IMR-90 (cell line): ENCODE measurements around the gene PRXL2B. TPM values are rescaled to one million over a fixed set of nuclear protein-coding genes. Genes with fewer than 3 reads are reported as not detected.

Experiments
- ATAC-seq: fragments of 200-7000 bp; cut with Tn5 transposase; 2 replicates; pipeline ENCODE4 v1.9.1; 2020; ENCODE audit warnings: low read depth, mild to moderate bottlenecking, moderate library complexity
- BruUV-seq: library from RNA; stranded (reverse); fragments of 400-500 nt; replicated peaks from 2 replicates; lab custom pipeline; 2021; lab: Mats Ljungman, UMichigan
- CTCF ChIA-PET: fragments of 300-600 bp; formaldehyde crosslinking; extraction: SDS; loops from one replicate; lab custom pipeline; 2021; ENCODE audit warnings: antibody characterized with exemption; lab: Yijun Ruan, JAX
- POLR2A ChIA-PET: fragments of 300-600 bp; sonication (Branson Sonifier 250); formaldehyde crosslinking; loops from one replicate; lab custom pipeline; 2022; ENCODE audit warnings: antibody characterized with exemption; ENCODE audit not compliant: unreplicated experiment; lab: Charles Lee
- DNase-seq: peaks from one replicate; pipeline ENCODE4 v3.0.0; 2013
- H2AFZ ChIP-seq: replicated peaks from 2 replicates; pipeline ENCODE3; 2013; ENCODE audit warnings: low read length, mild to moderate bottlenecking; ENCODE audit not compliant: poor library complexity
- H2AK5ac ChIP-seq: 2 replicates; pipeline ENCODE4 v1.6.1; 2013; ENCODE audit warnings: low read depth, low read length, inconsistent platforms
- H2AK9ac ChIP-seq: replicated peaks from 2 replicates; pipeline ENCODE3; 2013; ENCODE audit warnings: mild to moderate bottlenecking, low read depth, low read length, moderate library complexity; ENCODE audit not compliant: poor library complexity
- H2BK120ac ChIP-seq: 2 replicates; pipeline ENCODE4 v1.6.1; 2013; ENCODE audit warnings: low read depth, low read length, inconsistent platforms
- H2BK15ac ChIP-seq: 3 replicates; pipeline ENCODE4 v1.6.1; 2013; ENCODE audit warnings: low read depth, low read length, inconsistent platforms
- H2BK20ac ChIP-seq: 2 replicates; pipeline ENCODE4 v1.6.1; 2013; ENCODE audit warnings: low read depth, mild to moderate bottlenecking, inconsistent platforms, low read length, moderate library complexity
- H2BK5ac ChIP-seq: 2 replicates; pipeline ENCODE4 v1.6.1; 2013; ENCODE audit warnings: mild to moderate bottlenecking, low read depth, low read length, inconsistent platforms; ENCODE audit not compliant: poor library complexity, severe bottlenecking
- H3K14ac ChIP-seq: replicated peaks from 2 replicates; pipeline ENCODE4 v1.6.1; 2013; ENCODE audit warnings: low read depth, low read length, inconsistent platforms
- H3K18ac ChIP-seq: 2 replicates; pipeline ENCODE4 v1.6.1; 2013; ENCODE audit warnings: low read depth, low read length, control low read depth
- H3K23ac ChIP-seq: 2 replicates; pipeline ENCODE4 v1.6.1; 2013; ENCODE audit warnings: low read depth, low read length, inconsistent platforms
- H3K27ac ChIP-seq: 2 replicates; pipeline ENCODE4 v1.5.1; 2013; ENCODE audit warnings: mild to moderate bottlenecking, control low read depth, low read length; ENCODE audit not compliant: insufficient read depth
- H3K27me3 ChIP-seq: 2 replicates; pipeline ENCODE4 v1.6.1; 2013; ENCODE audit warnings: low read length; ENCODE audit not compliant: control insufficient read depth, insufficient read depth
- H3K36me3 ChIP-seq: 2 replicates; pipeline ENCODE4 v1.6.1; 2013; ENCODE audit warnings: low read length, mixed read lengths; ENCODE audit not compliant: control insufficient read depth, insufficient read depth
- H3K4ac ChIP-seq: 2 replicates; pipeline ENCODE4 v1.6.1; 2013; ENCODE audit warnings: low read depth, low read length, inconsistent platforms
- H3K4me1 ChIP-seq: 2 replicates; pipeline ENCODE4 v1.6.1; 2013; ENCODE audit warnings: low read length, mixed read lengths; ENCODE audit not compliant: control insufficient read depth, insufficient read depth
- H3K4me2 ChIP-seq: 2 replicates; pipeline ENCODE4 v1.6.1; 2013; ENCODE audit warnings: low read depth, mild to moderate bottlenecking, control low read depth, low read length, moderate library complexity
- H3K4me3 ChIP-seq: 2 replicates; pipeline ENCODE4 v1.5.1; 2013; ENCODE audit warnings: low read depth, mild to moderate bottlenecking, control low read depth, low read length, moderate library complexity; ENCODE audit not compliant: insufficient read depth
- H3K56ac ChIP-seq: 2 replicates; pipeline ENCODE4 v1.6.1; 2013; ENCODE audit warnings: low read length, inconsistent platforms; ENCODE audit not compliant: insufficient read depth; ENCODE audit errors: extremely low read depth
- H3K79me1 ChIP-seq, 2 experiments: 2 replicates each; pipeline ENCODE4 v1.6.1; 2013; ENCODE audit warnings: low read length in 2 of 2, inconsistent platforms in 1 of 2, low read depth in 1 of 2
- H3K9ac ChIP-seq: 2 replicates; pipeline ENCODE4 v1.6.1; 2013; ENCODE audit warnings: low read depth, low read length, control low read depth
- H3K9me1 ChIP-seq: 2 replicates; pipeline ENCODE4 v1.6.1; 2013; ENCODE audit warnings: low read length, inconsistent platforms; ENCODE audit not compliant: insufficient read depth
- H3K9me3 ChIP-seq: 2 replicates; pipeline ENCODE4 v1.6.1; 2013; ENCODE audit warnings: low read length; ENCODE audit not compliant: control insufficient read depth, insufficient read depth
- H4K20me1 ChIP-seq: 2 replicates; pipeline ENCODE4 v1.6.1; 2013; ENCODE audit warnings: low read length, inconsistent platforms; ENCODE audit not compliant: insufficient read depth
- H4K5ac ChIP-seq: 2 replicates; pipeline ENCODE4 v1.6.1; 2013; ENCODE audit warnings: mild to moderate bottlenecking, low read depth, low read length, control low read depth
- H4K8ac ChIP-seq, 2 experiments: 2 replicates each; pipeline ENCODE4 v1.6.1; 2013; ENCODE audit warnings: low read depth in 2 of 2, low read length in 2 of 2, control low read depth in 1 of 2, inconsistent platforms in 1 of 2
- H4K91ac ChIP-seq: 2 replicates; pipeline ENCODE4 v1.6.1; 2013; ENCODE audit warnings: low read depth, low read length, inconsistent platforms; ENCODE audit not compliant: insufficient read depth
- FOS ChIP-seq: fragments of 150-350 bp; IDR thresholded peaks from 2 replicates; pipeline ENCODE4 v1.6.1; 2016; ENCODE audit warnings: low read depth, low read length
- NFE2L2 ChIP-seq: fragments of 150-350 bp; IDR thresholded peaks from 2 replicates; pipeline ENCODE4 v1.6.1; 2016; ENCODE audit warnings: low read depth, mild to moderate bottlenecking, low read length
- RAD21 ChIP-seq: IDR thresholded peaks from 2 replicates; pipeline ENCODE4 v1.6.1; 2012; ENCODE audit warnings: low read length, improper control_type of control experiment
- USF2 ChIP-seq: fragments of 150-350 bp; IDR thresholded peaks from 2 replicates; pipeline ENCODE4 v1.6.1; 2017; ENCODE audit warnings: mild to moderate bottlenecking, antibody characterized with exemption, low read length, low read depth
- WGBS, 2 experiments: methylation state at CpG; one replicate each; pipeline versions ENCODE4 v1.1.5 to v1.1.7; 2013; ENCODE audit warnings: missing lambda C conversion rate in 2 of 2; ENCODE audit not compliant: insufficient read length in 1 of 2; ENCODE audit errors: extremely low coverage in 2 of 2; 5-methylcytosine and 5-hydroxymethylcytosine counted together
- dilution Hi-C: fragments of 300-500 bp; cut with HindIII; formaldehyde crosslinking; loops from one replicate; pipeline ENCODE4 v1.14.3; 2018; ENCODE audit warnings: low sequenced_read_pairs; ENCODE audit not compliant: unreplicated experiment
- in situ Hi-C: fragments of 300-500 bp; cut with MboI; formaldehyde crosslinking; loops from 3 replicates; pipeline ENCODE4 v1.14.3; 2019; ENCODE audit warnings: low sequenced_read_pairs, inconsistent platforms, mixed read lengths
- intact Hi-C: fragments of 100-400 bp; cut with micrococcal nuclease; formaldehyde crosslinking; loops from 2 replicates; pipeline ENCODE4 v1.10.0; 2022
- polyA plus RNA-seq, 3 experiments: library from polyadenylated mRNA; depleted of rRNA; stranded (reverse); fragments of >200 nt; gene quantifications; 2 replicates each; pipeline ENCODE4 v1.2.3, GENCODE V29; 2012; ENCODE audit warnings: low replicate concordance in 1 of 3
- total RNA-seq: library from RNA; depleted of rRNA; stranded (reverse); fragments of >200 nt; gene quantifications from 2 replicates; pipeline ENCODE4 v1.2.3, GENCODE V29; 2012

The PRXL2B gene
- total and polyA plus RNA-seq, 2 of the 4 experiments (the other 2 are of a cell fraction): 10.9 to 22.3 TPM

- intact Hi-C loops (no loop called here), dilution Hi-C loops (no loop called here), in situ Hi-C loops (no loop called here)
- Histone ChIP-seq H3K23ac (no peak overlapping the region), H3K4ac (no peak overlapping the region), H3K18ac (no peak overlapping the region), H3K27ac (no peak overlapping the region), H3K9me3 (0 out of 2 replicates have a peak, but pooled peaks cover 2% of the 10 kb centered on the region), H4K8ac (no peak overlapping the region), H3K14ac (no peak overlapping the region), H4K91ac (no peak overlapping the region), H2BK20ac (no peak overlapping the region), H2BK15ac (no peak overlapping the region), H2AK9ac (no peak overlapping the region), H2BK5ac (no peak overlapping the region), H2AFZ (no peak overlapping the region), H4K20me1 (no peaks in the 10 kb centered on the region), H3K36me3 (no peaks in the 10 kb centered on the region), H3K79me1 (no peaks in the 10 kb centered on the region), H2BK120ac (no peak overlapping the region), H3K4me2 (no peak overlapping the region), H3K9me1 (no peaks in the 10 kb centered on the region), H3K27me3 (no peaks in the 10 kb centered on the region; the same call in 1 of the 2 replicates), H3K4me3 (no peak overlapping the region), H4K5ac (no peak overlapping the region), H3K9ac (no peak overlapping the region), H3K4me1 (no peaks in the 10 kb centered on the region; the same call in 1 of the 2 replicates), H2AK5ac (no peak overlapping the region), H3K56ac (no peak overlapping the region)
- TF ChIP-seq NFE2L2: no peak
- no peak for TF ChIP-seq FOS
- no peak for TF ChIP-seq USF2
- TF ChIP-seq RAD21: no peak
- ChIA-PET CTCF (no interaction called here), POLR2A (no interaction called here)
- no TSS peak for BruUV-seq
- no peak for ATAC-seq
- no peak for DNase-seq
- 76% methylated on average over 24 of the region's 31 CpGs; no CpG with 5 or more reads in 1 of the 2 experiments for WGBS, 2 experiments
Measured at GRCh38 chr1:2595812-2596529, 9.4 kb downstream of the PRXL2B start.
